Tibial nerve (tissue), 4 donors: ENCODE data around the gene VSTM4.

Experiments
- EP300 ChIP-seq, 2 donors: sonication (generic); formaldehyde crosslinking; IDR thresholded peaks; one replicate each; pipeline ENCODE4 v1.6.1; 2017; ENCODE audit warnings: antibody characterized with exemption in 2 of 2, mild to moderate bottlenecking in 1 of 2
- POLR2A ChIP-seq, 2 donors: fragments of 450-650 bp; IDR thresholded peaks; one replicate each; pipeline ENCODE4 v1.6.1; 2017; ENCODE audit warnings: antibody characterized with exemption in 2 of 2, mild to moderate bottlenecking in 2 of 2, moderate library complexity in 2 of 2
- TF ChIP-seq, protein P1 (sequence below), 5 experiments: fragments of 200-600 bp in 3 of 5; fragments of 450-650 bp in 2 of 5; sonication (generic) in 3 of 5; IDR thresholded peaks; one replicate each; pipeline ENCODE4 v1.5.1; 2016 to 2019; ENCODE audit warnings: antibody characterized with exemption in 5 of 5, mild to moderate bottlenecking in 3 of 5, moderate library complexity in 2 of 5

DNA sequence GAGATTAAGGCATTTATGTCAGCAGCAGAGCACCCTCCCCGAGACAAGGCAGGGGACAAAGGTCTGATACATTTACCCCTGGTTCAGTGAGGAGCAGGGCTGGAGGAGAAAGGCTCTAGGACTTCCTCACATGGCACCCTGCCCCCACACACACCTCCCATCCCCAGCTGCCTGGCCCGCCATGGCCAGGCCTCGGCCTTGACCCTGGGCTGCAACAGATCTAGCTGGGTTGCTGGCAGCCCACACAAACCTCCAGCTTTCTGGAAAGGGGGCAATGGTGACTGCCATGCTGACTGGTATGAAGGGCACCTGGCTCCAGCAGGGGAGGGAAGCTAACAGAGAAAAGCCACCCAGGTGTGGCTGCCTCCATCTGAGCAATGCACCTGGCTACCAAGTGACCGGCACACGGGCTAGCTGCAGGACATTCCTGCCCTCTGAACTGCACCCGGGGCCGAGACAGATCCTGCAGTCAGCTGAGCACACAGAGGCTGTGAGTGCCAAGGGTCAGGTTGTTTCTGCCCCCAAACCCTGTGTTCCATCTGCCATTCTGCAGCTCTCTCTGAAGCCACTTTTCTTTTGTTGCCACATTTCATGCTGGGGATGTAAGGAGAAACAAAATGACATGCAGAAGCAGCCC is 89.9 kb downstream of the VSTM4 start:
- TF ChIP-seq, protein P1, sequence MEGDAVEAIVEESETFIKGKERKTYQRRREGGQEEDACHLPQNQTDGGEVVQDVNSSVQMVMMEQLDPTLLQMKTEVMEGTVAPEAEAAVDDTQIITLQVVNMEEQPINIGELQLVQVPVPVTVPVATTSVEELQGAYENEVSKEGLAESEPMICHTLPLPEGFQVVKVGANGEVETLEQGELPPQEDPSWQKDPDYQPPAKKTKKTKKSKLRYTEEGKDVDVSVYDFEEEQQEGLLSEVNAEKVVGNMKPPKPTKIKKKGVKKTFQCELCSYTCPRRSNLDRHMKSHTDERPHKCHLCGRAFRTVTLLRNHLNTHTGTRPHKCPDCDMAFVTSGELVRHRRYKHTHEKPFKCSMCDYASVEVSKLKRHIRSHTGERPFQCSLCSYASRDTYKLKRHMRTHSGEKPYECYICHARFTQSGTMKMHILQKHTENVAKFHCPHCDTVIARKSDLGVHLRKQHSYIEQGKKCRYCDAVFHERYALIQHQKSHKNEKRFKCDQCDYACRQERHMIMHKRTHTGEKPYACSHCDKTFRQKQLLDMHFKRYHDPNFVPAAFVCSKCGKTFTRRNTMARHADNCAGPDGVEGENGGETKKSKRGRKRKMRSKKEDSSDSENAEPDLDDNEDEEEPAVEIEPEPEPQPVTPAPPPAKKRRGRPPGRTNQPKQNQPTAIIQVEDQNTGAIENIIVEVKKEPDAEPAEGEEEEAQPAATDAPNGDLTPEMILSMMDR (IDR thresholded peaks at IDR 0.05): no peak
- TF ChIP-seq POLR2A (IDR thresholded peaks at IDR 0.05): no peak
- TF ChIP-seq EP300 (IDR thresholded peaks at IDR 0.05): no peak
